Smooth muscle cell of the pulmonary artery (primary cell): Measurements from ENCODE around the gene LEFTY1. TPM values are rescaled to one million over a fixed set of nuclear protein-coding genes. Genes with fewer than 3 reads are reported as not detected.

Experiments used
- total RNA-seq: library from RNA; depleted of rRNA; stranded (reverse); fragments of >200 nt; gene quantifications from 2 replicates; pipeline ENCODE4 v1.2.3, GENCODE V29; 2014

Gene LEFTY1, protein sequence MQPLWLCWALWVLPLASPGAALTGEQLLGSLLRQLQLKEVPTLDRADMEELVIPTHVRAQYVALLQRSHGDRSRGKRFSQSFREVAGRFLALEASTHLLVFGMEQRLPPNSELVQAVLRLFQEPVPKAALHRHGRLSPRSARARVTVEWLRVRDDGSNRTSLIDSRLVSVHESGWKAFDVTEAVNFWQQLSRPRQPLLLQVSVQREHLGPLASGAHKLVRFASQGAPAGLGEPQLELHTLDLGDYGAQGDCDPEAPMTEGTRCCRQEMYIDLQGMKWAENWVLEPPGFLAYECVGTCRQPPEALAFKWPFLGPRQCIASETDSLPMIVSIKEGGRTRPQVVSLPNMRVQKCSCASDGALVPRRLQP
- total RNA-seq, result 0.13 TPM in 1 of 2 replicates, not detected in the other

DNA sequence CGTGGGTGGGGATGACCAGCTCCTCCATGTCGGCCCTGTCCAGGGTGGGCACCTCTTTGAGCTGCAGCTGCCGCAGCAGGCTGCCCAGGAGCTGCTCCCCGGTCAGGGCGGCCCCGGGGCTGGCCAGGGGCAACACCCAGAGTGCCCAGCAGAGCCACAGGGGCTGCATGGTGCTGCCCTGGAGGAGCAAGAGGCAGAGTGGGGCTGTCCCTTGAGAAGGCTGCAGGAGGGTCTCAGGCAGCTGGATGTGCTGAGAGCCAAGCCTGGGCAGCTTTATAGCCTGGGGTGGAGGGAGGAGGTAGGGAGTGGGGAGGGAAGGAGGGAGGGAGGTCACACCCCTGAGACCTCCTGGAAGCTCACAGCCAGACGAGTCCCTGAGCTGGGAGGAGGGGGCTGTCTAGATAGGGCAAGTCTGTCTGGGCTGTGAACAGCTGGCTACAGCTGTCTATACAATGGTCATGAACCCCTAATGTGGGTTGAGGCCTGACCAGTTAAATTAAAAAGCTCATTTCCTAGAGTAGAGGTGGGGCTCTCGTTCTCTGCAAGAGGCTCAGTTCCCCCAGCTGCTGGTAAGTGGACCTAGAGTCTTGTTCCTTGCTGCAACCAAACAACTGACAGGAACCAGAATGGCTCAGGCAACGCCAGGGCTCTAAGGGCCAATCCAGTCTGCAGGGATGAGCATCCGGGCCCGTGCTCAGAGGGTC, at the start of gene LEFTY1:
LEFTY1 (minus strand) TSS at position 249 of the 704 bp plus-strand sequence; CDS start at position 169, 80 bp downstream.

DNA sequence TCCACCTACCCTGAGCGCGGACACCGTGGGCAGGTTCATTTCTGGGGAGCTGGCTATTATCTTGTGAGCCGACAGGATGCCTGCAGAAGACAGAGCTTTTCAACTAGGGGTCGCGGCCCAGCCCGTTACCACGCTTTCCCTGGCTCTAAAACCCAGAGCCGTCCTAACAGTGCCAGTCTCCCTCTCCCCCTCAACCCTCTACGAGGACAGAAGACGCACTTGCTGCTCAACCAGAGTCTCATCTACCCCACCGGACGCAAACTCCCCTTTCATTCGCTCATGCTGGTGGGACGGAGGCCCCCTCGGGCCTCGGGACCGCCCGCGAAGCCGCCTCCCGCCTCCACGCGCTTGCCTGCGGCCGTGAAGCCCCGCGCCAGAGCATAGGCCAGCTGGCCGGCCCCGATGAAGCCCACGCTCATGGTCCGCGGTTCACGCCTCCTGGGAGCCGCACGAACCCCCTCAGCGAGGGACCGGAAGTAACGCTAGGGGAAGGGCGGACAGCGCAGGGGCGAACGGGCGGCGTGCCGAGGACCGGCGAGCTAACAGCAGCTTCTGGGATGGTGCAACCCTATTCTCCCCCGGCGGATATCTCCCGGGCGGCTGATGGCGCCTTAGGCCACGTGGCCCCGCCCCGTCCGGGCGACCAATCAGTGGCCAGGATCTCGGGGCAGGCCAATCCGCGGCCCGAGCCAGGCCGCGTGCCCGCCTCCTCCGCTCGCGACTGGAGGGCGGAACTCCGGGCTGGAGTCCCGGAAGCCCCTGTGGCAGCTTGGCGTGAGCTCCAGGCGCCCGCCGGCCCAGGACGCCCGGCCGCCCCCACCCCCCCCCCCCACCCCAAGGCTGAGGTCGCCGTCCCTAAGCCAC, 35.0 kb upstream of the LEFTY1 start, which contains the start of gene PYCR2:
PYCR2 (minus strand) TSS at position 559 of the 864 bp plus-strand sequence; CDS start at position 419, 140 bp downstream.

GRCh38 chr1:225881959-225882693, 6.8 kb downstream of the LEFTY1 start, which contains the start of gene TMEM63A:
TMEM63A (minus strand) TSS chr1:225882380; CDS start chr1:225877580, 4,800 bp downstream.

Other genes starting within 250 kb of the LEFTY1 start
- gene ENAH, start 236.0 kb downstream of the LEFTY1 start, total RNA-seq, result 107 and 160 TPM in 2 replicates
- gene SRP9, start 111.3 kb downstream of the LEFTY1 start, total RNA-seq, result 169 and 219 TPM in 2 replicates
- gene EPHX1, start 79.0 kb downstream of the LEFTY1 start, total RNA-seq, result 46.1 and 73.5 TPM in 2 replicates
- gene TMEM63A, start 6.8 kb downstream of the LEFTY1 start, total RNA-seq, result 30.8 and 36.5 TPM in 2 replicates
- 37.6 and 48.9 TPM in 2 replicates for gene PYCR2, start 35.1 kb upstream of the LEFTY1 start, total RNA-seq
- gene LEFTY2, start 52.1 kb upstream of the LEFTY1 start, total RNA-seq, result 0.10 TPM in 1 of 2 replicates, not detected in the other
- 20.3 and 21.4 TPM in 2 replicates for gene SDE2, start 110.2 kb upstream of the LEFTY1 start, total RNA-seq
- 86.7 and 100 TPM in 2 replicates for gene H3-3A, start 173.6 kb upstream of the LEFTY1 start, total RNA-seq